ENCODE results near the gene POU5F1. TPM values are rescaled to one million over a fixed set of nuclear protein-coding genes. Genes with fewer than 3 reads are reported as not detected.

POU5F1 gene
- polyA plus RNA-seq, 4 donors = 1.8 to 10.1 (median 5.2) TPM

DNA sequence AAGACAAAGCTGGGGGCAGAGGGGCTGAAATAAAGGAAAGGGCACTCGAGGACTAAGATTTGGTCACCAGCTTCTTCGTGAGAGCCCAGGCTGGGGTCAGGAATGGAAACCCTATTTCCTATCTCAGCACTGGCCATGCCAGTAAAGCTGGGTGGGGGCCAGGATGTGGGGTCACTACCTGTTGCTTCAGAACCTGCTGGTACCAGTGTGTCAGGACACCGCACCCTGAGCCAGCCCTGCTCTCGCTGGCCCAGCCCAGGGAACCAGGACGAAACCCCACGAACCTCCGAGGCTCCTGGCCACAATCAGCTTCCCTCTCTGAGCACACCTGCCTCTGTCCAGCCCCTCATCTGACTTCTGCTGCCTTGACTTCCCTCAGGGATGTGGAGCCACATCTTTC is 52.3 kb downstream of the POU5F1 start:
- no peak for DNase-seq (ENCODE audit: low read depth in 4 of 4, low spot score in 2 of 4)

DNA sequence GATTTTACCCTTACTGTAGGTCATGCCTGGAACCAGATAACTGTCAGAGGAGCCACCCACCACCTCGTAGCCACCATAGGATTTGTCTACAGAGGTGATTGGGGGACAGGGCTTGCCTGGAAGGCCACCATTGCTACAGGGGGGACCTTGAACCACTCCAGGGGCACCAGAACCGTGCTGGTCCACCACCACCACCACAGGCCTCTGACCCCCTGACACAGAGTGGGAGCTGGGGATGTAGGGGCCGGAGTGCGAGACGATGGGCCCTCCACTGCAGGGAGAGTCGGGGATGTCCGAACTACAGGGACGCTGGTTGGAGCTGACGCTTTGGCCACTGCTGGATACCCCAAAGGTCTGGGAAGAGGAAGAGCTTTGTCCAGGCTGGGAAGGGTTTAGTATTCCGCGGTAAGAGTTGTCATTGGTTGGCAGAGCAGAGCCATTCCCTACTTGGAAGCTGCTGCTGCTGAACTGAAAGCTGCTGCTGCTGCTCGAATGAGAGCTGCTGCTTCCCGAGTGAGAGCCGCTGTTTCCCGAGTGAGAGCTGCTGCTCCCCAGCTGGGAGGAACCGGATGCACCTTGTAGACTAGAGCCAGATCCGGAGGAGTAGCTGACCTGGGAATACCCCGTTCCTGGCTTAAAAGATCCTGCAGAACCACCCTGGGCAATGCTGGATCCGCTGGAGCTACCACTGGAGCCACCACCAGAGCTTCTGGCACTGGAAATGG is 53.7 kb downstream of the POU5F1 start:
- no peak for DNase-seq (ENCODE audit: low read depth in 4 of 4, low spot score in 2 of 4)

DNA sequence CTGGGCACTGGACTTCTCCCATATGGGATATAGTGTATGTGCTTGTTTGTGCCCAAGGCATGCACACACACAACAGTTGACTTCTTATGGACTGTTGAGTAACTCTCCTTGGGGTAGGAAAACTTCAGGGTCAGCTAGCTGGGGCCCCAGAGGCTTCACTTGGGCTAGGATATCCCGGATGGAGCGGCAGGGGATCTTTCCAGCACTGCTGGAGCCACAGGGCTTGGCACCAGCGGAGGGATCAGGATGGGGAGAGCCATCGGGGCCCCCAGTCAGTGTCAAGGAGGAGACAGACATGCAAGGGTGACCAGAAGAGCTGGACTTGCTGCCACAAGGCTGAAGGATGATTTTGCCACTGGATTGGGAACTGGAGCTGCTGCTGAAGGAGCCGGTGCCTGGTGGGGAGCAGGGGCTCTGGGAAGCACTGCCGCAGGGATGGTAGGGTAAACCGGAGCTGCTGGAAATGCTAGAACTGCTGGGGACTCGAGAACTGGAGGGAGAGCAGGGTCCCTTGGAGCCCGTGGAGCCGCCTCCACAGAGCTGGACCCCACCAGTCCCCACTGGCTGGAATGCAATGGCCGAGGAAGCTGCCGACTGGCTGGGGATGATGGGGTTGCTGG is 54.4 kb downstream of the POU5F1 start:
- no peak for DNase-seq (ENCODE audit: low read depth in 4 of 4, low spot score in 2 of 4)

DNA sequence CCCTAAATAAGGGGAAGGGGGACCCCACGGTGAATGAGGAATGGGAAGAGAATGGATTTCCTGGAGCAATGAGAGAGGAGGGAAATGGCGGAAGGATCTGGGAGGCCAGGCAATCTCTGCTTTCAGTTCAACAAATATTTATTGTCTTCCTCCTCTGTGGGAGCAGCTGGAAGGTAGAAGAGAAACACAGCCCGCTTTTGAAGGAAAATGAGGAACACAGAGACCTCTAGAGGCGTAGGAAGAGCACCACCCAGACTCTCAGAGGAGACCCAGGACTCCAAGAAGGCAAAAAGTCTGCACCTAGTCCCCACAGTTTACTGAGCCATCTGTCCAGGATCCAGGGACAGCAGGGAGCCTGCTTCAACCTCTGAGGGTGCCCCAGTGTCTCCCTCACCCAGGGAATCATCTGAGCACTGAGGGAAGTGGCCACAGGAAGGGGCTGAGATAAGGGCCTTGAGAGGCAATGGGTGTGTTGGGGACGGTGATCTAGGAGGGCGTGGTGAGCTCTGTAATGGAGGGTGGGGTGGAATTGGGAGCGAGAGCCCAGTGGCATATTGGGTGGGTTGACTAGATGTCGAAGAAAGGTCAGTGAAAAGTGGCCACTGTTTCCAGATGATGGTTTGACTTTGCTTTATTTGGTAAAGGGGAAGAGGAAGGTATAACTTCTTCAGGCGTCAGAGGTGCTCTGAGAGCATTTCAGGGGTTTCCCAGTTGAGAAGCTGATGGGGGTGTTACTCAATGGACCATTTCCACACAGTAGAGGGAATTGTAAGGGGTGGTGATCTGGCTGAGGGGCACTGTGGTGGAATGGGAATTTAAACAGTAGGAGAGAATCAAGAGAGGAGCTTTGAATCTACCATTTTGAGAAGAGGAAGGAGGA is 55.3 kb downstream of the POU5F1 start:
- DNase-seq (ENCODE audit: low read depth in 4 of 4, low spot score in 2 of 4) = no peak

DNA sequence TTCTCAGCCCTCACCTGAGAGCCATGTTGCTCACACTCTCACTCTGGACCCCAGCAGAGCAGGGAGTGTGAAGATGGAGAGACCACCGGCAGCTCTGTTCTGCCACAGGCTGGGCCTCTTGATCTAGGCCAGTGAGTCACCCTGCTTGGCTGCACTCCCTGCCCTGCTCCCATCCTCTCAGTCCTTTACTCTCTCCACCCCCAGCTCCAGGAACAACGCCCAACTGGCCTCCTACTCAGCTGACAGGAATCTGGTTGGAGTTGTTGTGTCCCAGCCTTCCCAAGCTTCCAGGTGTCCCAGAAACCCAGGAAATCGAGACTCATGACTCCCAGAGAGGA is 56.0 kb downstream of the POU5F1 start, which contains the start of gene PSORS1C1:
TSS of gene PSORS1C1 (plus strand) at position 260 of the 338 bp plus-strand sequence. CDS start 14,833 bp downstream, outside the sequence.
- DNase-seq (ENCODE audit: low read depth in 4 of 4, low spot score in 2 of 4) = no peak

Other genes starting within 250 kb of the POU5F1 start
- gene SFTA2, start 238.5 kb downstream of the POU5F1 start, polyA plus RNA-seq (ENCODE audit: insufficient read length in 4 of 4) = 1 to 10 TPM in 3 of 4 donors, under 1 TPM in 1; 0.95 to 1.3 (median 1.1) TPM
- under 1 TPM in 3 of 4 donors, not detected in 1; 0.07 to 0.13 (median 0.13) TPM for gene MUCL3, start 229.7 kb downstream of the POU5F1 start, polyA plus RNA-seq (ENCODE audit: insufficient read length in 4 of 4)
- gene MUC21, start 187.0 kb downstream of the POU5F1 start, polyA plus RNA-seq (ENCODE audit: insufficient read length in 4 of 4) = under 1 TPM in 1 of 4 donors, not detected in 3; 0.03 TPM
- not detected for gene MUC22, start 160.2 kb downstream of the POU5F1 start, polyA plus RNA-seq (ENCODE audit: insufficient read length in 4 of 4)
- gene C6orf15, start 58.1 kb downstream of the POU5F1 start, polyA plus RNA-seq (ENCODE audit: insufficient read length in 4 of 4) = not detected
- under 1 TPM in 3 of 4 donors, not detected in 1; 0.05 to 0.34 (median 0.21) TPM for gene PSORS1C1, start 55.9 kb downstream of the POU5F1 start, polyA plus RNA-seq (ENCODE audit: insufficient read length in 4 of 4)
- gene CDSN, start 50.2 kb downstream of the POU5F1 start, polyA plus RNA-seq (ENCODE audit: insufficient read length in 4 of 4) = not detected
- under 1 TPM in 1 of 4 donors, not detected in 3; 0.22 TPM for gene PSORS1C2, start 31.6 kb downstream of the POU5F1 start, polyA plus RNA-seq (ENCODE audit: insufficient read length in 4 of 4)
- 10 to 100 TPM; 24.0 to 47.0 (median 34.0) TPM for gene CCHCR1, start 12.9 kb downstream of the POU5F1 start, polyA plus RNA-seq (ENCODE audit: insufficient read length in 4 of 4)
- gene TCF19, start 12.1 kb downstream of the POU5F1 start, polyA plus RNA-seq (ENCODE audit: insufficient read length in 4 of 4) = 10 to 100 TPM; 17.1 to 20.8 (median 18.8) TPM
- gene HLA-C, start 101.4 kb upstream of the POU5F1 start, polyA plus RNA-seq (ENCODE audit: insufficient read length in 4 of 4) = 100 to 1,000 TPM in 2 of 4 donors, 10 to 100 TPM in 2; 63.5 to 225 (median 116) TPM
- 100 to 1,000 TPM; 118 to 163 (median 137) TPM for gene HLA-B, start 186.5 kb upstream of the POU5F1 start, polyA plus RNA-seq (ENCODE audit: insufficient read length in 4 of 4)
- gene MICA, start 232.9 kb upstream of the POU5F1 start, polyA plus RNA-seq (ENCODE audit: insufficient read length in 4 of 4) = 10 to 100 TPM in 1 of 4 donors, 1 to 10 TPM in 3; 3.6 to 10.9 (median 8.0) TPM